Glutamatergic neuron (in vitro differentiated cells): Measurements from ENCODE around the gene ADARB1. TPM values are rescaled to one million over a fixed set of nuclear protein-coding genes. Genes with fewer than 3 reads are reported as not detected.

ENCODE experiments used
- DNase-seq: peaks from one replicate; pipeline ENCODE4 v3.0.0; 2022
- H3K27ac Mint-ChIP-seq: one replicate; pipeline ENCODE4 v1.8.0; 2020; ENCODE audit warnings: mild to moderate bottlenecking, mixed read lengths, inconsistent platforms; ENCODE audit not compliant: unreplicated experiment
- H3K27me3 Mint-ChIP-seq: one replicate; pipeline ENCODE4 v1.8.0; 2020; ENCODE audit warnings: mild to moderate bottlenecking, moderate library complexity, mixed read lengths, inconsistent platforms; ENCODE audit not compliant: unreplicated experiment
- H3K36me3 Mint-ChIP-seq: one replicate; pipeline ENCODE4 v1.8.0; 2020; ENCODE audit warnings: mild to moderate bottlenecking, mixed read lengths, inconsistent platforms; ENCODE audit not compliant: unreplicated experiment
- H3K4me1 Mint-ChIP-seq: one replicate; pipeline ENCODE4 v1.8.0; 2020; ENCODE audit warnings: mild to moderate bottlenecking, low read depth, mixed read lengths, inconsistent platforms; ENCODE audit not compliant: unreplicated experiment
- H3K4me3 Mint-ChIP-seq: one replicate; pipeline ENCODE4 v1.8.0; 2020; ENCODE audit warnings: mild to moderate bottlenecking, mixed read lengths, inconsistent platforms; ENCODE audit not compliant: unreplicated experiment
- H3K9me3 Mint-ChIP-seq: one replicate; pipeline ENCODE4 v1.8.0; 2020; ENCODE audit warnings: mild to moderate bottlenecking, moderate library complexity, mixed read lengths, inconsistent platforms; ENCODE audit not compliant: unreplicated experiment
- total RNA-seq: library from RNA; stranded (reverse); fragmentation: NEBNext Ultra II Directional; extraction: Animal tissue kit (Norgen Biotek cat#: 25700); gene quantifications from one replicate; pipeline ENCODE4 v1.2.1, GENCODE V29; 2021; ENCODE audit not compliant: unreplicated experiment
- TF ChIP-seq, protein P1 (sequence below): fragments of 200-600 bp; sonication (generic); IDR thresholded peaks from one replicate; pipeline ENCODE4 v1.5.0; 2021; ENCODE audit not compliant: partially characterized antibody, unreplicated experiment

ADARB1 gene
- total RNA-seq, 1 donor from 2014 or later = 49.2 TPM

DNA sequence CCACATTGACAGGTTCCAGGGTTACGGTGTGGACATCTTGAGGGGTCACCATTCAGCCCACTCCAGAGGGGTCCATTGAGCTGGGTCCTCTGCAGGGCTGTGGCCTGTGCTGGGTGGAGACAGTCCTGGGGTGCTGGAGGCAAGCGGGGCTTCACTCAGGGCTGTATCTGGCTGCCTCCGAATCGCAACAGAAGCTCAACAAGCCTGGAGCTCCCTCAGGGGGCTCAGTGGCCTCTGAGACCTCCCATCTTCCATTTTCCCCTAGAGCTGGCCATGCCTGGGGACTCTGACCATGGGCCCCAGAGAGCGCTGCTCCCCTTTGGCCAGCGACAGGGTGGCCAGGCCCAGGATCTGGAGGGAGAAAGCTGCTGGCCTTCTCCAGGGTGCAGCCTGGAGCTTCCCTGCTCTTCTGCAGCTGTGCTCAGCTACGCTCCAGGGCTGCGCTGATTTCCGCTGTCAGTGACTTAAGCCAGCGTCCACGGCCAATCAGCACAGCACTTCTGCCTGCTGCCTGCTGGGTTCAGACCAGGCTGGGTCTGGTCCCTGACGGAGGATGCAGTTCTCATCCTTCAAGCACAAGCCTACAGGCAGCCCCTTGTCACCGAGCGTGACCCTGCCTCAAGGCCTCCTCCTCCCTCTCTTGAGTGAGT is 45.0 kb upstream of the ADARB1 start:
- Mint-ChIP-seq H3K27me3 (no peaks in the 10 kb centered on the region), H3K36me3 (peaks cover 8% of the 10 kb centered on the region), H3K27ac (no peak overlapping the region), H3K9me3 (peaks cover 8% of the 10 kb centered on the region), H3K4me1 (peaks cover 25% of the 10 kb centered on the region), H3K4me3 (no peak overlapping the region)
- DNase-seq = no peak
- TF ChIP-seq, protein P1, sequence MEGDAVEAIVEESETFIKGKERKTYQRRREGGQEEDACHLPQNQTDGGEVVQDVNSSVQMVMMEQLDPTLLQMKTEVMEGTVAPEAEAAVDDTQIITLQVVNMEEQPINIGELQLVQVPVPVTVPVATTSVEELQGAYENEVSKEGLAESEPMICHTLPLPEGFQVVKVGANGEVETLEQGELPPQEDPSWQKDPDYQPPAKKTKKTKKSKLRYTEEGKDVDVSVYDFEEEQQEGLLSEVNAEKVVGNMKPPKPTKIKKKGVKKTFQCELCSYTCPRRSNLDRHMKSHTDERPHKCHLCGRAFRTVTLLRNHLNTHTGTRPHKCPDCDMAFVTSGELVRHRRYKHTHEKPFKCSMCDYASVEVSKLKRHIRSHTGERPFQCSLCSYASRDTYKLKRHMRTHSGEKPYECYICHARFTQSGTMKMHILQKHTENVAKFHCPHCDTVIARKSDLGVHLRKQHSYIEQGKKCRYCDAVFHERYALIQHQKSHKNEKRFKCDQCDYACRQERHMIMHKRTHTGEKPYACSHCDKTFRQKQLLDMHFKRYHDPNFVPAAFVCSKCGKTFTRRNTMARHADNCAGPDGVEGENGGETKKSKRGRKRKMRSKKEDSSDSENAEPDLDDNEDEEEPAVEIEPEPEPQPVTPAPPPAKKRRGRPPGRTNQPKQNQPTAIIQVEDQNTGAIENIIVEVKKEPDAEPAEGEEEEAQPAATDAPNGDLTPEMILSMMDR = no peak

DNA sequence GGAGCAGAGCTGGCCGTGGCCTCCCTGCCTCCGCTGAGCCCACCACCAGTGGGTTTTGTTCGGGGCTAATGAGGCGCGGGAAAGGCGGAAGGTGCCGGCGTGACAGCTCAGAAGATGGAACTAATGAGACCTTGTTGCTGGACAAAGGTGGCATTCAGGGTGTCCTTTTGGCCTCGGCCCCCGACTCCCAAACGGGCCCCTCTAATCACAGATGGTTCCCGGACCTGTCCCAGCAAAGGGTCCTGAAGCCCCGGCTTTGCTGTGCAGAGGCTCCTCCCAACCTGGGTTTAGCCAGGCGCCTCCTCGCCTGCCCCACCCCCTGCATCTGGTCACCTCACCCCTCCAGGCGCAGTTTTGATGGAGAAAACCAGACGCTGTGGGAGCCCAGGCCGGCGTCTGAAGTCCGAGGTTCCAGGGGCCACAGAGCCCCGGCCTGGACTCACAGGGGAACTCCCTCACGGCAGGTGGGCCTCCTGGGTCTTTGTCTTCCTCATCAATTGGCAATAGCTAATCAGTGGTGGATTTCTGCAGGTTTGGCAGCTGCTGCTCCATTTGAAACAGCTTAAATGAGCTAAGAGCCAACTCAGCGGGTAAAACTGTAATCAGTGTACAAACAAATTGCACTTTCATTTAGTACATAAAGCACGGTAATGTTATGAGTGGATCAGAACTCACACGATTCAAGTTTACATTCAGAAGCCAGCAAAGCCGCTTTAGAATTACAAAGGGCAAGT is 44.3 kb upstream of the ADARB1 start:
- TF ChIP-seq, protein P1 = no peak
- H3K4me3 Mint-ChIP-seq = no peak overlapping the region
- H3K4me1 Mint-ChIP-seq = peaks cover 25% of the 10 kb centered on the region
- H3K27me3 Mint-ChIP-seq = no peaks in the 10 kb centered on the region
- H3K9me3 Mint-ChIP-seq = peaks cover 8% of the 10 kb centered on the region
- peak overlapping the region; percentile 22 for H3K27ac Mint-ChIP-seq
- H3K36me3 Mint-ChIP-seq = peaks cover 4% of the 10 kb centered on the region
- DNase-seq = no peak

DNA sequence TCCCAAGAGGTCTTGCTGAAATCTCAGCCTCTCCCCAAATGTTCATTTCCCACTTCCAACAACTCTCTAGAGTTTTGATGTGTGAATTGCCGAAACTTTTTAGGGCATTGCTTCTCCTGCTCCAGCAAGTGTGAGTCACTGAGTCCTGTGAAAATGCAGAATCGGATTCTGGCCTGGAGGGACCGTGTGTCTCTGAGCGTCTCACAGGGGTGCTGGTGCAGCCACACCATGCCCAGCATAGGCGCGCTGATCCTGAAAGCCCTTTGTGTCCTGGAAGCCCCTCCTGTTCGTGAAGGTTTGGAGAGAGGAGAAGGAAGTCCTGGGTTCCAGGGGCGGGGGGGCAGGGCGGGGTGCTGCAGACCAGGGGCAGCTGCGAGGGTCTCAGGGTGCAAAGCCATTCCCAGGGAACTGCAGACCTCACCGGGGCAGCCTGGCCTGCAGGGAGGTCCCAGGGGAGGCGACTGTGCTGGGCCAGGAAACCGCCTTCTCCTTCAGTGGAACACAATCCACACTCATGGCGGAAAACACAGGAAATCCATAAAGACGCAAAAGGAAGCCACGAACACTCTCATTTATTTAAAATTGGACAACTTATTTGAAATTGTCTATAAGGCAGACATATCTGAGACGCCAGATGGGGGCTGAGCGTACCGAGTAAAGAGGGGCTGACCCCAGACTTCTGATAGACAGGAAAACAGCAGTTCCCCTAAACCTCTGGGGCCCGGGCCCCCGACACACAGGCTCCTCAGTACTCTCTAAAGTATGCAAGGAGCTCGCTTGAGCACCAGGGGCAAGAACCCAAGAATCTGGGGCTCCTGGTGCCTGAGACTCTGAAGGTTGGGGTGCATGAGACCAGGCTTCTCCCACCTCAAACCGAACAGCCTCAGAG is 43.5 kb upstream of the ADARB1 start:
- H3K36me3 Mint-ChIP-seq = peaks cover 5% of the 10 kb centered on the region
- DNase-seq = no peak
- H3K4me3 Mint-ChIP-seq = peak overlapping the region; percentile 15
- H3K4me1 Mint-ChIP-seq = peaks cover 25% of the 10 kb centered on the region
- TF ChIP-seq, protein P1 = no peak
- H3K9me3 Mint-ChIP-seq = peaks cover 8% of the 10 kb centered on the region
- H3K27ac Mint-ChIP-seq = peak overlapping the region; percentile 22
- H3K27me3 Mint-ChIP-seq = no peaks in the 10 kb centered on the region

DNA sequence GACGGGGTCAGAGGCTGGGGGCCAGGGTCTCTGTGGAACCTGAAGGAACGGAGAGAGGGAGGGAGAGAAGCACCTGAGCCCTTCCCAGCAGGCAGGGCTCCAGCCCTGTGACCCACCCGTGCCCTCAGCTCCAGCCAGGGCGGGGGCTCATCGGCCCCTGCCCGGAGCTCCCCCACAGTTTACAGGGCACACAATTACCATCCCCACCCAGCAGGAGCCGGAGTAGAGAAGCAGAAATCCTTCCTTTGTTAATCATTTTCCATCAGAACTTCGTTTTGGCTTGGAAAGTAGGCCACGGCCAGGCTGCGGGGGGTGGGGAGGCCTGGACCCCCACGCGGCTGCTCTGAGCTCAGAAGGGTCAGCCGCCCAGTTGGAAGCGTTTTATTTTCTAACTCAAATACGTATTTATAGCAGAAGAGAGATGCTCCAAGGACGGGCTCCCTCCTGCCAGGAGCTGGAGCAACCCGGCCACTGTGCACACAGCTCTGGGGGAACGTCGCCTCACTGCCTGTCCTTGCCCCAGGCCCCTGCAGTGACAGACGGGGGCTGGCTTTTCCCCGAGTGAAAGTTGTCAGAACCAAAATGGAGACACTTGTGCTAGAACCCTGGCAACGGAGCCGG is 42.7 kb upstream of the ADARB1 start:
- peaks cover 22% of the 10 kb centered on the region for H3K4me1 Mint-ChIP-seq
- TF ChIP-seq, protein P1 = no peak
- DNase-seq = no peak
- peaks cover 5% of the 10 kb centered on the region for H3K9me3 Mint-ChIP-seq
- H3K4me3 Mint-ChIP-seq = no peak overlapping the region
- no peaks in the 10 kb centered on the region for H3K27me3 Mint-ChIP-seq
- peaks cover 7% of the 10 kb centered on the region for H3K36me3 Mint-ChIP-seq
- H3K27ac Mint-ChIP-seq = no peak overlapping the region
